Epithelial cell of proximal tubule (primary cell): Measurements from ENCODE around the gene INPP5A. TPM values are rescaled to one million over a fixed set of nuclear protein-coding genes. Genes with fewer than 3 reads are reported as not detected.
"Not testable (repeated sequence)": the region's sequence is repeated elsewhere in the genome, so short reads cannot be mapped to it uniquely, and the experiment has no call there.

Source experiments
- DNase-seq: peaks from one replicate; pipeline ENCODE4 v3.0.0-alpha.2; 2011; ENCODE audit warnings: low read depth
- H3K4me3 ChIP-seq: 2 replicates; pipeline ENCODE4 v1.5.1; 2011; ENCODE audit warnings: low read depth, mild to moderate bottlenecking, low read length
- total RNA-seq: library from RNA; depleted of rRNA; stranded (reverse); fragments of >200 nt; gene quantifications from 2 replicates; pipeline ENCODE4 v1.2.3, GENCODE V29; 2015
- TF ChIP-seq, protein P1 (sequence below): conservative IDR thresholded peaks from 2 replicates; pipeline ENCODE4 v1.5.1; 2012; ENCODE audit warnings: low read depth, mild to moderate bottlenecking, low read length

The INPP5A gene
- total RNA-seq, 1 donor from 2014 or later, result 30.4 TPM

DNA sequence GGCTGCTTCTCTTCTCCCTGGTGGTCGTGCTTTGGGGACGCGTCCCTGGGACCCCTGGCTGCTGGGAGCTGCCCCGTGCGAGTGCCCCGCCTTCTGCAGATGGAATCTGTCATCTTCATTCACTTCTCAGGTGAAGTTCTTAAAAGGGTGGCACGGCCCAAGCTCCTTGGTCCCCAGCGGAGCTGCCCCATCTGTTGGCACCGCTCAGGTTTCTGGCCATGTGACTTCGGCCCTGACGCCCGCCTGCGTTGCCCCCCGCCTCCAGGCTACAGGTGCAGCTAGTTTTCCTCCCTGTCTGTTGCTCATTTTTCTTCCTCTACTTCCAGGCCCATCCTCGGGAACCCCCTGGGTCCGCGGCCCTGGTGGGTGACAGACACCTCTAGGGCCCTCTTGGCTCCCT is 255.2 kb downstream of the INPP5A start:
- no peak for DNase-seq
- no peak overlapping the region for H3K4me3 ChIP-seq
- TF ChIP-seq, protein P1, sequence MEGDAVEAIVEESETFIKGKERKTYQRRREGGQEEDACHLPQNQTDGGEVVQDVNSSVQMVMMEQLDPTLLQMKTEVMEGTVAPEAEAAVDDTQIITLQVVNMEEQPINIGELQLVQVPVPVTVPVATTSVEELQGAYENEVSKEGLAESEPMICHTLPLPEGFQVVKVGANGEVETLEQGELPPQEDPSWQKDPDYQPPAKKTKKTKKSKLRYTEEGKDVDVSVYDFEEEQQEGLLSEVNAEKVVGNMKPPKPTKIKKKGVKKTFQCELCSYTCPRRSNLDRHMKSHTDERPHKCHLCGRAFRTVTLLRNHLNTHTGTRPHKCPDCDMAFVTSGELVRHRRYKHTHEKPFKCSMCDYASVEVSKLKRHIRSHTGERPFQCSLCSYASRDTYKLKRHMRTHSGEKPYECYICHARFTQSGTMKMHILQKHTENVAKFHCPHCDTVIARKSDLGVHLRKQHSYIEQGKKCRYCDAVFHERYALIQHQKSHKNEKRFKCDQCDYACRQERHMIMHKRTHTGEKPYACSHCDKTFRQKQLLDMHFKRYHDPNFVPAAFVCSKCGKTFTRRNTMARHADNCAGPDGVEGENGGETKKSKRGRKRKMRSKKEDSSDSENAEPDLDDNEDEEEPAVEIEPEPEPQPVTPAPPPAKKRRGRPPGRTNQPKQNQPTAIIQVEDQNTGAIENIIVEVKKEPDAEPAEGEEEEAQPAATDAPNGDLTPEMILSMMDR, result no peak

DNA sequence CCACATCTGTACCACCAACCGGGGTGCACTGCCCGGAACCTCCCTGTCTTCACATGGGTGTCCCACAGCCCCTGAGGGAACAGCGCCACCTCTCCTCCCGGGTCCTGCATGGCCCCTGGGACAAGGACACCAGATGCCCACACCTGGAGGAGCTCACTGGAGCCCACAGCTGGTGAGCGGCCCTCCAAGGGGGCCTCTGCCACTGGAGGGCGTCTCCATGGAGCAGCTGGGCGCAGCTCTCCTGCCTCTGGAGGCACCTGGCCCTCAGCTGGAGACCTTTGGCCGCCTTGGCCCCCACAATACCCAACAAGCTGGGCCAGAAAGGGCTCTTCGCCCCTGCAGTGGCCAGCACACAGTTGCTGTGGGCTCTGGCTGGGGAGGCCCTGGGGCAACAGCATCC is 255.6 kb downstream of the INPP5A start:
- TF ChIP-seq, protein P1, result no peak
- no peak overlapping the region for H3K4me3 ChIP-seq
- DNase-seq, result no peak

DNA sequence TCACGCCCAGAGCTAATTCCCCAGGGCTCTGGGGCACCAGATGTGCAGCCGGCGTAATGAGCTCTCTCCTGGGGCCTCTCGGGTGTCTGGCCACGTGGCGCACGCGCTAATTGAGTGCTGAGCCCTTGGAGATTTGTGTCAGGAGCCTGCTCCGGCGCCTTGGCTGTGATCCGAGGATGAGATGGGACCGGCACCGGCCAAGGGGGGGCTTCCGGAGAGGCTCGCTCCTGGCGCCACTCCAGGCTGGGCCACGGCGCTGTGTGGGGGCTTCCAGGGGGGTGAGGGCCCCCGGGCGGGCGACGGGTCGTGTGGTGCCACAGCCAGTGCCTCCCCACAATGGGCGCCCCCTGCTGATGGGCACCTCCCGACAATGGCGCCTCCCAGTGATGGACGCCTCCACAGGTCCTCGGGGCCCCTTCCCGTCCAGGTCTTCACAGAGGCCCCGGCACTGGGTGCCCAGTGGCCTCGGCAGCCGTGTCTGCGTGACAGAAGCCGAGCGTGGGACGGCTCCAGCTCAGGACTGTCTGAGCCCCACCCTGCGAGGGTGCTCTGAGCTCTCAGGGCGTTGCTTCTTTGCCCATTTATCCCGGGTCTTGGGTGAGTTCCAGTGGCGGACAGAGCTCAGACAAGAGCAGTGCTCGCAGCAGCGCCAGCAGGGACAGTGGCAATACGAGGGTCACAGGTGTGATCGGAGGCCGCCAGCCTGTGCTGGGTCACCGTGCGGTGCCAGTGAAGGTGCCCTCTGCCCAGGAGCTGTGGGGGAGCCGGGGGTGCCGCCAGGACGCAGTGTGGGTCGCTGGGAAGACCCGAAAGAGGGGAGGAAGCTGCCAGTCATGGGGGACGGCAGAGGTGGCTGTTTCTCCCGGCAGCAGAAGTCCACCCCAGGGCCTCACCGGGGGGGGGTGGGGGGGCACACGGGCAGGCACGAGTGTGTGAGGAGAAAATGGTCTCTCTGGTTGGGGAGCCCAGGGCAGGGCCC is 256.6 kb downstream of the INPP5A start:
- DNase-seq, result no peak
- no peak overlapping the region for H3K4me3 ChIP-seq
- TF ChIP-seq, protein P1, result peak; percentile 25

DNA sequence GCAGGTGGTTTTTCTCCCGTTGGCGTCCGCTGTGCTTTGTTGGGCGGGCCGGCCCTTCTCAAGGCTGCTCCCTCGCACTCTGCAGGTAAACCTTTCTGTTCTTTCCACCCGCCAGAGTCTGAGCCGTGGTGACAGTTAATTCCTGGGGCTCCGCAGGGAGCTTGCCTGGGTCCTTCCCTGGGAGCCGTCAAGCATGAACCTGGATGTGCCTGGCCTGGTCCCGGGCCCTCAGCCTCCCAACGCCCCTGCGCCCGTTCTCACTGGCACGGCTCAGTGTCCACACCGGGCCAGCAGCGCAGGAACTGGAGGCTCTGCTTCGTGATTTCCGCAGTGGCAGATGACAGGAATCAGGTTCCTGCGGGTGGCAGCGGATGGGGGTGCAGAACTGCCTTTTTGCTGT is 259.3 kb downstream of the INPP5A start:
- no peak for DNase-seq
- H3K4me3 ChIP-seq, result no peak overlapping the region
- TF ChIP-seq, protein P1, result no peak

DNA sequence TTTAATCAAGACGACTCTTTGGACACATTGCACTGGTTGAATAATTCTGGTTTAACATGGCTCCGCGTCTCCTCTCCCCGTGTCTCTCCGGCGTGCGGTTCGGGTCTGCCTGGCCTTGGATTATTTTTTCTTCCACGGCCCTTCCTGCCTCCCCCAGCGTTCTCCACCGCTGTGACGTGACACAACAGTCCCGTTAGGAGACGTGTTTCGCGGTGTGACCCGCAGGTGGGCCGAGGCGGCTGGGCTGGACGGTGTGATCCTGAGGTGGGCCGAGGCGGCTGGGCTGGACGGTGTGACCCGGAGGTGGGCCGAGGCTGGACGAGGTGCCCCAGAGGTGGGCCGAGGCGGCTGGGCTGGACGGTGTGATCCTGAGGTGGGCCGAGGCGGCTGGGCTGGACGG is 260.4 kb downstream of the INPP5A start:
- not testable (repeated sequence) for H3K4me3 ChIP-seq, DNase-seq

DNA sequence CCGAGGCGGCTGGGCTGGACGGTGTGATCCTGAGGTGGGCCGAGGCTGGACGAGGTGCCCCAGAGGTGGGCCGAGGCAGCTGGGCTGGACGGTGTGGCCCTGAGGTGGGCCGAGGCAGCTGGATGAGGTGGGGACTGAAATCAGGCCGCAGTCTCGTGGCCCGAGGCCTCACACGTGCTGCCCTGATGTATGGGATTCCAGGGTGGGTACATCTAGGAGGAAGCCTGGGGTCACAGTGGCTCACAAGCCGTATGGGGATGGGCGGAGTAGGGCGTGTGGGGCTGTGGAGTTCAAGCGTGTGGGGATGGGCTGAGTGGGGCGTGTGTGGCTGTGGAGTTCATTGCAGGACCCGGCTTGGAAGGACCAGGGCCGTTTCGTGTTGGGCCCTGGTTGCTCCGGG is 260.8 kb downstream of the INPP5A start:
- no peak overlapping the region for H3K4me3 ChIP-seq
- TF ChIP-seq, protein P1, result no peak

DNA sequence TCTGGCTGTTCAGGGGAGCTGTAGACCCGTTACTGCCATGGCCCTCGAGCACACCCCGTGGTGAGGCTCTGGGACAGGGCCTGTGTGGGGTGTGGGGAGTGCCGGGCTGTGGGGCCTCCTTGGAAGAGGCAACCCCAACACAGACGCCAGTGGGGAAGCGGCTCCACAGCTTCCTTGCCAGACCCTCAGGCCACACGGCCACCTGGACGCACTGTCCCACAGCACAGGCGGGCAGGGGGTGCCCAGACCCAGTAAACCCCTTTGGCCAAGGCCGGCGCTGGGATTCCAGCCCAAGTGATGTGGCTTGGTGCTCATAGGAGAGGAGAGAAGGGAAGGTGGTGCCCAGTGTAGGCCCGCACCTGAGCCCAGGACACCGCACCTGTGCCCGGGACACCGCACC is 261.3 kb downstream of the INPP5A start:
- no peak for DNase-seq
- no peak overlapping the region for H3K4me3 ChIP-seq
- TF ChIP-seq, protein P1, result no peak

More for the DNA sequence above, 260.8 kb downstream of the INPP5A start:
- no peak for DNase-seq
